ENCODE results near the gene CES4A. TPM values are rescaled to one million over a fixed set of nuclear protein-coding genes. Genes with fewer than 3 reads are reported as not detected.

Gene CES4A
- total RNA-seq, 1 donor from 2014 or later, result 14.8 TPM

DNA sequence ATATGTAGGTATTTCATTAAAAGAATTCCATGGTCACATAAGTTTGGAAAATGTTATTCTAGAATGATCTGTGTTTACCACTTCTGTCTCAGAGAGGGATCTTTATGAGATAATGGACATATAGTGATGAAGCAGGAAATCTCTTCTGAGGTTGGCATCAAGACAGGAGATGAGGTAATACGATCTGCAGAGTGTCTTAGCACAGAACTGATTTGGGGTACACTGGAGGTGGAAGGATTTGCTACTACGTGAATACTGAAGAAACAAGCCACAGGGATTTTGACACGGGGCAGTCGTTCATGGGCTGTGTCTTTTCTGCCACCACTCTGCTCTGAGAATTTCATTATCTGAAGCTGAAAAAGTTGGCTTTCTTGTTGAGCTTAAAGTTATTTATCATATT, 46.1 kb downstream of the CES4A start:
- H3K4me1 ChIP-seq, result peaks cover 56% of the 10 kb centered on the region
- no peaks in the 10 kb centered on the region for H3K27me3 ChIP-seq (ENCODE audit: low read depth)
- TF ChIP-seq, protein P1, sequence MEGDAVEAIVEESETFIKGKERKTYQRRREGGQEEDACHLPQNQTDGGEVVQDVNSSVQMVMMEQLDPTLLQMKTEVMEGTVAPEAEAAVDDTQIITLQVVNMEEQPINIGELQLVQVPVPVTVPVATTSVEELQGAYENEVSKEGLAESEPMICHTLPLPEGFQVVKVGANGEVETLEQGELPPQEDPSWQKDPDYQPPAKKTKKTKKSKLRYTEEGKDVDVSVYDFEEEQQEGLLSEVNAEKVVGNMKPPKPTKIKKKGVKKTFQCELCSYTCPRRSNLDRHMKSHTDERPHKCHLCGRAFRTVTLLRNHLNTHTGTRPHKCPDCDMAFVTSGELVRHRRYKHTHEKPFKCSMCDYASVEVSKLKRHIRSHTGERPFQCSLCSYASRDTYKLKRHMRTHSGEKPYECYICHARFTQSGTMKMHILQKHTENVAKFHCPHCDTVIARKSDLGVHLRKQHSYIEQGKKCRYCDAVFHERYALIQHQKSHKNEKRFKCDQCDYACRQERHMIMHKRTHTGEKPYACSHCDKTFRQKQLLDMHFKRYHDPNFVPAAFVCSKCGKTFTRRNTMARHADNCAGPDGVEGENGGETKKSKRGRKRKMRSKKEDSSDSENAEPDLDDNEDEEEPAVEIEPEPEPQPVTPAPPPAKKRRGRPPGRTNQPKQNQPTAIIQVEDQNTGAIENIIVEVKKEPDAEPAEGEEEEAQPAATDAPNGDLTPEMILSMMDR (IDR thresholded peaks at IDR 0.05), result no peak
- intact Hi-C loops (cut with DNase I), result no loop called here
- H3K36me3 ChIP-seq, result peaks cover 51% of the 10 kb centered on the region
- H3K9me3 ChIP-seq, result no peaks in the 10 kb centered on the region
- no peak overlapping the region for H3K27ac ChIP-seq
- no peak for DNase-seq
- no peak for ATAC-seq
- H3K4me3 ChIP-seq, result no peak overlapping the region

DNA sequence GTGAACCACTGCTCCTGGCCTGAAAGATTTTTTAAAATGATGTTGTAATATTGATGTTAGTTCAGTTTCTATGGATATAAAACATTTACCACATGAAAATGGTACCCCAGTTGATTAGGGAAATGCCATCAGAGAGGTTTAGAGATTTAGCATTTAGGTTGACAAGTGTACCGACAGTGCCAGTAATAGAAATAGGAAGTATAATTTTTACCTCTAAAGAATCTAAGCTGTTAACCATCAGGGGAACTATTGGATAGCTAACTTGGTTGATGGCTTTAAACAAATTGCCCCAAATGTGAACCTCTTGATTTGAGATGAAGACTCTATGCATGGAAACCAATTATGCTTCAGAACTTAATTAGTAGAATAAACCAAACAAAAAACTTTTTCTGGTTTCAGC, 47.0 kb downstream of the CES4A start:
- Histone ChIP-seq H3K9me3 (no peaks in the 10 kb centered on the region), H3K4me3 (no peak overlapping the region), H3K4me1 (peaks cover 54% of the 10 kb centered on the region), H3K27ac (no peak overlapping the region), H3K27me3 (ENCODE audit: low read depth) (no peaks in the 10 kb centered on the region), H3K36me3 (peaks cover 58% of the 10 kb centered on the region)
- no peak for DNase-seq
- TF ChIP-seq, protein P1 (IDR thresholded peaks at IDR 0.05), result no peak
- intact Hi-C loops (cut with DNase I), result no loop called here
- ATAC-seq, result no peak

DNA sequence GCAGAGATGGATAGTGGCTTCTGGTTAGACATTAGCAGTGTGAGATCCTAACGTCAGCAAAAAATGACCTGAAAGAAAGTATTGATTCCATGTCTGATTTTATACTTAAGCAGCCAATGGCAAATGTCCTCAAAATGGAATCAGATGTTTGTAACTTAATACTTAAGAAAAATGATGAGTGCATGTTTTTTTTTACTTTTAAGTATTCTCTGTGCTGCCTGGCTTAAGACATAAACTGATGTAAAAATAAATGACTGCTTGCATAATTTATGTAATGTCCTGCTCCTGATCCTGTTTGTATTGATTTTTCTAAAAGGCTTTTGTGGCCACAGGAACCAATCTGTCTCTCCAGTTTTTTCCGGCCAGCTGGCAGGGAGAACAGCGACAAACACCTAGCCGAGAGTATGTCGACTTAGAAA, 47.9 kb downstream of the CES4A start:
- intact Hi-C loops (cut with DNase I), result no loop called here
- ATAC-seq (no peak), DNase-seq (no peak)

DNA sequence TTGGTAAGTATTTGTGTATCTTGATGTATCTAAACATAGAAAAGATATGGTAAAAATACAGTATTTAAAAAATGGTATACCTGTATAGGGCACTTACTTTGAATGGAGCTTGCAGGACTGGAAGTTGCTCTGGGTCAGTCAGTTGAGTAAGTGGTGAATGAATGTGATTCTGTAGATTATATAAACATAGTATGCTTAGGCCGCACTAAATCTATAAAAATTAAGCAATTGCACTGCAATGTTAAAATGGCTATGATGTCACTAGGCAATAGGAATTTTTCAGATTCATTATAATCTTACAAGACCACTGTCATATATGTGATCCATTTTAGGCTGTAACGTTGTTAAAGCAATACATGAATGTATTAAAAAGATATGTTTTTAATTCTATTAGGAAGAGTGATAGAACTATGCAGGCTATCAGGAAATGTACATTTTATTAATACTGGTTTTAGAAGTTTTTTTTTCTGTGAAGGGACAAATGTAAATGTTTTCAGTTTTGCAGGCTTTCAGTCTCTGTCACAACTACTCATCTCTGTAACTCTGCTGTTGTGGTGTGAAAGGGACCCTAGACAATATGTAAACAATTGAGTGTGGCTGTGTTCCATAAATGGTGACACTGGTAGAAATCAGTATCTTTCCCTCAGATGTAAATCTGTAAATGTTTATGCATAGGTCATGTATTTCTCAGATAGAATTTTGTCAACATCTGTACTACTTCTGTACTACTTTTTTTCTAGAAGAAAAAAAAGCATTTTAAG, 51.1 kb downstream of the CES4A start:
- Histone ChIP-seq H3K27ac (no peak overlapping the region), H3K27me3 (ENCODE audit: low read depth) (no peaks in the 10 kb centered on the region), H3K9me3 (no peaks in the 10 kb centered on the region), H3K4me3 (no peak overlapping the region), H3K4me1 (peaks cover 25% of the 10 kb centered on the region), H3K36me3 (peaks cover 57% of the 10 kb centered on the region)
- DNase-seq, result no peak
- ATAC-seq, result no peak
- TF ChIP-seq, protein P1 (IDR thresholded peaks at IDR 0.05), result no peak
- intact Hi-C loops (cut with DNase I), result no loop called here

More for the DNA sequence above, 47.9 kb downstream of the CES4A start:
- Histone ChIP-seq H3K4me1 (peaks cover 44% of the 10 kb centered on the region), H3K4me3 (no peak overlapping the region), H3K27ac (no peak overlapping the region), H3K27me3 (ENCODE audit: low read depth) (no peaks in the 10 kb centered on the region), H3K9me3 (no peaks in the 10 kb centered on the region), H3K36me3 (peaks cover 60% of the 10 kb centered on the region)
- TF ChIP-seq, protein P1 (IDR thresholded peaks at IDR 0.05), result no peak

DNA sequence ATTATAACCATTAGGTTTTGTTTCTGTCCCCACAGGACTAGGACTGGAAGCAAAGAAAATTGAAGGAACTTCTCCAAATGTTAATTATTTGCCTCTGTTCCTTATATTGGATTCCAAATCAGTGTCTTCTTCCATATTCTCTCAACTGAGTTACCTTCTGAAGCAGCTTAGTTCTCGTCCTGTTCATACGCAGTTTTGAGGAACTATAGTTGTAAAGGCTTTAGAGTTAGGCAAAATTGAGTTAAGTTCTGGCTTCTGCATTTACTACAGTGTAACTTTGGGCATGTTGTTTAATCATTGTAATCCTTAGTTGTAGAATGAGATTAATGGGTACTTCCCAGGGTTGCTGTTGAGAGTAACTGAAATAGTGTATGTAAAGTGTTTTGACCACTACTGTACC, 51.8 kb downstream of the CES4A start:
- peaks cover 18% of the 10 kb centered on the region for H3K4me1 ChIP-seq
- no peaks in the 10 kb centered on the region for H3K9me3 ChIP-seq
- DNase-seq, result no peak
- H3K27ac ChIP-seq, result no peak overlapping the region
- no peaks in the 10 kb centered on the region for H3K27me3 ChIP-seq (ENCODE audit: low read depth)
- no peak for ATAC-seq
- peaks cover 51% of the 10 kb centered on the region for H3K36me3 ChIP-seq
- H3K4me3 ChIP-seq, result no peak overlapping the region
- intact Hi-C loops (cut with DNase I), result no loop called here
- TF ChIP-seq, protein P1 (IDR thresholded peaks at IDR 0.05), result no peak

Data from lower lobe of right lung (tissue), 2 donors.